Endothelial cell (in vitro differentiated cells): ENCODE results near the gene OGN. TPM values are rescaled to one million over a fixed set of nuclear protein-coding genes. Genes with fewer than 3 reads are reported as not detected.
"Not testable (repeated sequence)": the region's sequence is repeated elsewhere in the genome, so short reads cannot be mapped to it uniquely, and the experiment has no call there.

Experiments
- DNase-seq: peaks from one replicate; pipeline ENCODE4 v3.0.0; 2021; ENCODE audit warnings: low spot score
- H3K27ac Mint-ChIP-seq: one replicate; pipeline ENCODE4 v1.8.0; 2021; ENCODE audit warnings: mixed read lengths, inconsistent platforms; ENCODE audit not compliant: unreplicated experiment
- H3K27me3 Mint-ChIP-seq: one replicate; pipeline ENCODE4 v1.8.0; 2021; ENCODE audit warnings: mild to moderate bottlenecking, moderate library complexity, mixed read lengths, inconsistent platforms; ENCODE audit not compliant: unreplicated experiment
- H3K36me3 Mint-ChIP-seq: one replicate; pipeline ENCODE4 v1.8.0; 2021; ENCODE audit warnings: mild to moderate bottlenecking, low read depth, mixed read lengths, inconsistent platforms; ENCODE audit not compliant: unreplicated experiment
- H3K4me1 Mint-ChIP-seq: one replicate; pipeline ENCODE4 v1.8.0; 2021; ENCODE audit warnings: mild to moderate bottlenecking, mixed read lengths, inconsistent platforms; ENCODE audit not compliant: unreplicated experiment
- H3K4me3 Mint-ChIP-seq: one replicate; pipeline ENCODE4 v1.8.0; 2021; ENCODE audit warnings: mild to moderate bottlenecking, mixed read lengths, inconsistent platforms; ENCODE audit not compliant: unreplicated experiment
- H3K9me3 Mint-ChIP-seq: one replicate; pipeline ENCODE4 v1.8.0; 2021; ENCODE audit warnings: mixed read lengths, inconsistent platforms; ENCODE audit not compliant: unreplicated experiment
- CTCF ChIP-seq: fragments of 200-600 bp; sonication (generic); IDR thresholded peaks from one replicate; pipeline ENCODE4 v1.5.0; 2021; ENCODE audit warnings: antibody characterized with exemption; ENCODE audit not compliant: unreplicated experiment
- total RNA-seq: library from RNA; stranded (reverse); fragmentation: NEBNext Ultra II Directional; extraction: Animal tissue kit (Norgen Biotek cat#: 25700); gene quantifications from one replicate; pipeline ENCODE4 v1.2.1, GENCODE V29; 2021; ENCODE audit not compliant: unreplicated experiment

Gene OGN
- total RNA-seq, 1 donor from 2014 or later = not detected

DNA sequence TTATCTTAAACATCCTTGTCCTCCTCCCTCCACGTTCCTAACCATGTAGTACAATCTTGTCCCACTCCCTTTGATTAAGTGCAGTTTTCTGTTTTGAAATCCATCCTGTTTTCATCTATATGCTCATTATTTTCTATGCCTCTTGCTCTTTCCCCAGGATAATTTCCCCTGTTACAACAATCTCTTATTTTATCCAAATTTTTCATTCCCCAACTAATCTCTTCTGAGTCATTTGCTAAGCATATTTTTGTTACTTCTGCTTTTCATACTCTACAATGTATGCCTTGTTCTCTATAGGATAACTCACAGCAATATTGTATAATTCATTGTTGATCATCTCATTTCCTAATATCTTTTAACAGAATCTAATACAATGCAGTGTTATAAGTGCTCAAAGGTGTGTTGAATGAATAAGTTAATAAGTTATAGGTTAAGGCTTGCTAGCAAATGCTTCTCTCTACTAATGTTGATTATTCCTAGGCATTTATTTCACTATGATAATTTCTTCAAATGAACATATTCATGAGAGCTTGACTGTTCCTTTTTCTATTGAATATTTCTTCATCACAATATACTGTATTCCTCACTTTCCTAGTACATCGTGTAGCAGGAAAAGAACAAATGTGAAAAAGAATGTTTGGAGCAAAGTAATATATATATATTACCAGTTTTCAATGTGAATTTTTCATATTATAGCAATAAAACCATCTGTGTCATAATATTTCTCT, 18.4 kb upstream of the OGN start:
- H3K4me1 Mint-ChIP-seq = no peaks in the 10 kb centered on the region
- H3K36me3 Mint-ChIP-seq = no peaks in the 10 kb centered on the region
- H3K4me3 Mint-ChIP-seq = no peak overlapping the region
- H3K27ac Mint-ChIP-seq = no peak overlapping the region
- no peak for TF ChIP-seq CTCF
- no peaks in the 10 kb centered on the region for H3K9me3 Mint-ChIP-seq
- DNase-seq = no peak
- H3K27me3 Mint-ChIP-seq = peaks cover 2% of the 10 kb centered on the region

DNA sequence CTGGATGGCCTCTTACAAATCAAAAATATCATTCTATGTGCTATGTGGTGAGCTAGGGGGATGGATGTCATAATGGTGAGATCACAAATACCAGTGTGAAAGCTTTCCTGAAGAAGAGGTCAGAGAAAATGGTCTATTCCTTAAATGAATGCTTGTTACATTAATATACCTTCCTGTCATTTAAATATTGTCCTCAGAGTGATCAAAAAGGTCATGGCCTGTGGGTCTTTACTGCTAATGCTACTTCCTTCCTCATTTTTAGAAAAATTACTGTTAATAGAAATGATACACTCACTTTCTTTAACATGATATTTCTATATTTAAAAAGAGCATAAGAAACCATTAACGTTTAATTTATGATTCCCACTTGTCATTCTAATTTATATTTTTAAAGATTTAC, 10.2 kb upstream of the OGN start:
- Mint-ChIP-seq H3K27ac (no peak overlapping the region), H3K27me3 (no peaks in the 10 kb centered on the region), H3K36me3 (no peaks in the 10 kb centered on the region), H3K9me3 (no peaks in the 10 kb centered on the region), H3K4me3 (no peak overlapping the region), H3K4me1 (no peaks in the 10 kb centered on the region)
- no peak for TF ChIP-seq CTCF
- no peak for DNase-seq

DNA sequence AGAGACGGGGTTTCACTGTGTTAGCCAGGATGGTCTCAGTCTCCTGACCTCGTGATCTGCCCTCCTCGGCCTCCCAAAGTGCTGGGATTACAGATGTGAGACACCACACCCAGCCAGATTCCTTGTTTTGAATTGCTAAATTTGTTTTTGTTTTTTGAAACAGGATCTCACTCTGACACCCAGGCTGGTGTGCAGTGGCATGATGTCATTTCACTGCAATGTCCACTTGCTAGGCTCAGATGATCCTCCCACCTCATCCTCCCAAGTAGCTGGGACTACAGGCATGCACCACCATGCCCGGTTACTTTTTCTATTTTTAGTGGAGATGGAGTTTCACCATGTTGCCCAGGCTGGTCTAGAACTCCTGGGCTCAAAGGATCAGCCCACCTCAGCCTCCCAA, 6.8 kb upstream of the OGN start:
- H3K4me3 Mint-ChIP-seq, H3K36me3 Mint-ChIP-seq, DNase-seq, H3K9me3 Mint-ChIP-seq, H3K27ac Mint-ChIP-seq, H3K4me1 Mint-ChIP-seq, H3K27me3 Mint-ChIP-seq: not testable (repeated sequence)

DNA sequence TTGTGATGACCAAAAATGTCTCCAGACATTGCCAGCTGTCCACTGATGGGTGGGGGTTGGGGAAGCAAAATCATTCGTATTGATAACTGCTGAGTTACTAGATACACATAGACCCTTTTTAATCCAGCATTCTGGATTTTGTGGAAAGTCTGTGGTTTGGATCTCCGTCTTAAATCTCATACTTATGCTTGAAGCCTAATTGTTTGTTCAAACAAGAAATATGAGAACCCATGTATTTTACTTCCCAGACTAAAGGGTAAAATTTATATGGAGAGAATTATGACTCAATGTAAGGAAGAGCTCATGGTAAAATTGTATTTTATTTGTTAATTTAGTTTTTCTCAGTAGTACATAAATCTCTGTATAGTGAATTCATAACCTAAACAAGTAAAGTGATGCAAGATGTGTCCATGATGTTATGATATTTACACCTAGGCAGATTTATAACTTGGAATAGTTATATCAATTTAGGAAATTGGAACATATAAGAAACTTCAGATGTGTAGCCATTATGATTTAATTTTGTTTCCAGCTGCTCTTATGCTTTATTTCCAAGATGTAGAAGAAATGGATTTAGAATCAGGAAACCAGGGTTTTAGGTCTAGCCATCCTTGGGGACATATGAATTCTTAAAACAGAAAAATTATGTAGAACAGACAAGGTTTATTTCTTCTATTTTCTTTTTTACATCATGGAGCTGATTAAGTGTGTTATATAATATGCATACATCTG, 4.5 kb upstream of the OGN start:
- Mint-ChIP-seq H3K36me3 (no peaks in the 10 kb centered on the region), H3K27ac (no peak overlapping the region), H3K4me3 (no peak overlapping the region), H3K27me3 (no peaks in the 10 kb centered on the region), H3K9me3 (no peaks in the 10 kb centered on the region), H3K4me1 (peaks cover 5% of the 10 kb centered on the region)
- no peak for DNase-seq
- TF ChIP-seq CTCF = no peak

- TF ChIP-seq CTCF = no peak
- Mint-ChIP-seq H3K4me1 (peaks cover 5% of the 10 kb centered on the region), H3K9me3 (no peaks in the 10 kb centered on the region), H3K4me3 (no peak overlapping the region), H3K36me3 (no peaks in the 10 kb centered on the region), H3K27me3 (no peaks in the 10 kb centered on the region), H3K27ac (no peak overlapping the region)
- DNase-seq = no peak
Observed at GRCh38 chr9:92407818-92408217, 3.4 kb upstream of the OGN start.
